GM12874 (cell line): ENCODE data around the gene MEGF10.

Experiments
- CTCF ChIP-seq: IDR thresholded peaks from 2 replicates; pipeline ENCODE4 v1.5.1; 2011; ENCODE audit warnings: low read depth, mild to moderate bottlenecking, control low read depth, low read length, moderate library complexity; ENCODE audit not compliant: insufficient read depth

The MEGF10 gene

GRCh38 chr5:127486471-127486870 is 195.9 kb downstream of the MEGF10 start:
- TF ChIP-seq CTCF, result no peak

- peak; percentile 63 for TF ChIP-seq CTCF
Observed at GRCh38 chr5:127492854-127493738, 202.5 kb downstream of the MEGF10 start.

GRCh38 chr5:127498548-127498947 is 208.0 kb downstream of the MEGF10 start:
- no peak for TF ChIP-seq CTCF

GRCh38 chr5:127505905-127506304 is 215.3 kb downstream of the MEGF10 start:
- no peak for TF ChIP-seq CTCF

- no peak for TF ChIP-seq CTCF
Observed at GRCh38 chr5:127506616-127507015, 216.0 kb downstream of the MEGF10 start.

- no peak for TF ChIP-seq CTCF
Observed at GRCh38 chr5:127508644-127509373, 218.2 kb downstream of the MEGF10 start.
